Right lobe of liver (tissue), 6 donors: ENCODE results near the gene SOAT1. TPM values are rescaled to one million over a fixed set of nuclear protein-coding genes. Genes with fewer than 3 reads are reported as not detected.

ENCODE experiments used
- ATAC-seq, 4 donors: fragments of 200-7000 bp; cut with Tn5 transposase; one replicate each; pipeline ENCODE4 v1.9.1; 2020; ENCODE audit warnings: mild to moderate bottlenecking in 4 of 4, moderate library complexity in 4 of 4
- DNase-seq, 3 donors: peaks; one replicate each; pipeline ENCODE4 v3.0.0-alpha.2; 2020
- H3K27ac ChIP-seq, 3 donors: fragments of 200-600 bp; one replicate each; pipeline ENCODE4 v1.8.0; 2022
- H3K27me3 ChIP-seq, 2 donors: fragments of 200-600 bp; one replicate each; pipeline ENCODE4 v1.8.0; 2022
- H3K36me3 ChIP-seq, 4 donors: fragments of 200-600 bp; sonication (generic) in 1 of 4; one replicate each; pipeline versions ENCODE4 v1.5.1 to v1.8.0; 2017 to 2022; ENCODE audit warnings: control low read depth in 1 of 4
- H3K4me1 ChIP-seq, 4 donors: fragments of 200-600 bp; sonication (generic) in 1 of 4; one replicate each; pipeline versions ENCODE4 v1.5.1 to v1.8.0; 2017 to 2022; ENCODE audit warnings: control low read depth in 1 of 4
- H3K4me3 ChIP-seq, 3 donors: fragments of 200-600 bp; one replicate each; pipeline ENCODE4 v1.8.0; 2022
- H3K9me3 ChIP-seq, 4 donors: fragments of 200-600 bp; sonication (generic) in 1 of 4; one replicate each; pipeline versions ENCODE4 v1.5.1 to v1.8.0; 2017 to 2022; ENCODE audit warnings: control low read depth in 1 of 4
- POLR2A ChIP-seq: fragments of 450-650 bp; IDR thresholded peaks from one replicate; pipeline ENCODE4 v1.6.1; 2017; ENCODE audit warnings: antibody characterized with exemption, mild to moderate bottlenecking
- WGBS: methylation state at CpG from one replicate; pipeline ENCODE4 v1.1.6; 2018; ENCODE audit warnings: low coverage, low lambda C conversion rate; ENCODE audit not compliant: insufficient coverage; ENCODE audit errors: missing lambda C conversion rate; 5-methylcytosine and 5-hydroxymethylcytosine counted together
- intact Hi-C, 2 donors: fragments of 100-400 bp; cut with DNase I; formaldehyde crosslinking; loops; one replicate each; pipeline versions ENCODE4 v1.11.2 to v1.14.1; 2022
- total RNA-seq, 6 experiments: library from RNA; depleted of rRNA in 2 of 6; stranded (reverse); fragments of >200 nt in 2 of 6; fragmentation: NEBNext Ultra II Directional in 3 of 6; extraction: Animal tissue kit (Norgen Biotek cat#: 25700) in 3 of 6; gene quantifications; one replicate each; pipeline versions ENCODE4 v1.1.0 to v1.2.4, GENCODE V29; 2016 to 2023
- TF ChIP-seq, protein P1 (sequence below), 4 donors: fragments of 200-600 bp in 3 of 4; fragments of 450-650 bp in 1 of 4; IDR thresholded peaks; one replicate each; pipeline versions ENCODE4 v1.5.1 to v1.8.0; 2016 to 2022; ENCODE audit warnings: antibody characterized with exemption in 4 of 4, mild to moderate bottlenecking in 2 of 4
- donor health status: DM: no; HTN: yes; CAD: no.
- donor health status: DM: no; HTN: no; CAD: no.
- donor health status: DM: no; HTN: no; CAD: no.
- donor health status: DM: no; HTN: yes; CAD: no.
- donor health status: DM: no; HTN: yes; CAD: no.

The SOAT1 gene
- total RNA-seq, 6 experiments from 2014 or later, result 5.8 to 20.5 (median 14.3) TPM

DNA sequence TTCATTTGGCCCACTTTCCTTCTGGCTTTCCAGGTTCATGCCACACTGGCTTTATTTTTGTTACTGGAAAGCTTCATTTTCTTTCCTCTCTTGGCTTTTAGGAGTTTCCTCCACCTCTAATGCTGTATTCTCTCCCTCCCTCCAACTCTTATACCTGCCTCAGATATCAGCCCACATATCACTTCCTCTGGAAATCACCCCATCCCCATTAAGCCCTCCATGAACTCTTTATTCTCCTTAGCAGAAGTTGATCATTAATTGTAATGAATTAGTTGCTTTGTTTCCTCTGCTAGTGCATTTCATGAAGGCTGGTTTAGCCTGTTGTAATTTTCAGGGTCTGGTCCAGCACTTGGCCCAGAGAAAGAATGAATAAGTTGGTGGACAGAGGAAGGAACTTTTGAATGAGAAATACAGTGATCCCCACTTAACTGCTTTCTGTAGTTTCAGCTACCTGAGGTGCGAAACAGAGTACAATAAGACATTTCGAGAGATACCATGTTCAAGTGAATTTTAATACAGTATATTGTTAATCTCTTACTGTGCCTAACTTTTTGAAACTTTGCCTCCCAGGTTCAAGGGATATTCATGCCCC is 1.7 kb downstream of the SOAT1 start:
- Histone ChIP-seq H3K9me3 (no peaks in the 10 kb centered on the region), H3K27ac (peak overlapping the region in 2 of 3 donors; percentile 29 to 96), H3K4me3 (peak overlapping the region in 1 of 3 donors; percentile 72), H3K4me1 (peaks cover 0 to 40% (median 14%) of the 10 kb centered on the region in 4 donors), H3K27me3 (no peaks in the 10 kb centered on the region), H3K36me3 (no peaks in the 10 kb centered on the region)
- 90% methylated on average over 2 of the region's 2 CpGs for WGBS
- ATAC-seq, result no peak
- intact Hi-C loops, result loop anchor here in 1 of 2 donors (10.0 kb wide), 1 partner anchor 70 kb away; the partner anchor contains the start of gene AXDND1
- DNase-seq, result no peak
- no peak for TF ChIP-seq POLR2A

DNA sequence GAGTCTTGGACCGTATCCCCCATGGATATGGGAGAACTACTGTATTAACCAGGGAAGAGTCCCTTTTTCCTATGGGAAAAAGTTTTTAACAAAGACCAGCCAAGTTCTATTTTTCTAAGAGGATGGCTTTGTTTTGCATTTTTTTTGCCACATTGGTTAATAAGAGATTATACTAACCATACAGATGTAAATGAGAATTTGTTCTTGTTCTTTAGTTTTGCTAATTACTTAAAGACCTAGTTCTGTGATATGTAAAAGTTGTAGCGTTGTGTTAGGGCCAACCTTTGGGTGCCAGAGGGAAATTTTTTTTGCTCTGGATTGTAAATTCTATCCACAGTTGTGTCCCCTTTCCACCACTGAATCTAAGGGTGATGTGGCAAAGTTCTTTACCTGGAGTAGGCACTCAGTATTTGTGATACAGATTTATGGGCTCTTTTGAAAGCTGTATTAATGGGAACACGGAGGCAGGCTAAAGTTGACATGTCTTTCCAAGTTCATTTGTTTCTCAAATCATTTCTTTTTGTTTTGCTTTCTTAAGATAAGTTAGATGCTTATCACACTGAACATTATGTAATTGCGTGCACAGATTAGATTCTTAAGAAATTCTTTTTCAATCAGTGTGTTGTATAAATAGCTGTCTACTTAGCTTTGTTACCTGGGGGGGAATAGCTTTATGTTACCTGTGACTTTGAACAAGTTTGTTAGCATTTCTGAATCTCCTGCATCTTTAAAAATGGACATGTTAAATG is 2.9 kb downstream of the SOAT1 start:
- WGBS, result 85% methylated on average over 4 of the region's 4 CpGs
- intact Hi-C loops, result loop anchor here in 1 of 2 donors (10.0 kb wide), 1 partner anchor 68 kb away; the partner anchor contains the start of gene AXDND1
- peaks cover 0 to 40% (median 14%) of the 10 kb centered on the region in 4 donors for H3K4me1 ChIP-seq
- no peaks in the 10 kb centered on the region for H3K9me3 ChIP-seq
- no peaks in the 10 kb centered on the region for H3K36me3 ChIP-seq
- no peak for DNase-seq
- no peak for ATAC-seq
- TF ChIP-seq, protein P1, sequence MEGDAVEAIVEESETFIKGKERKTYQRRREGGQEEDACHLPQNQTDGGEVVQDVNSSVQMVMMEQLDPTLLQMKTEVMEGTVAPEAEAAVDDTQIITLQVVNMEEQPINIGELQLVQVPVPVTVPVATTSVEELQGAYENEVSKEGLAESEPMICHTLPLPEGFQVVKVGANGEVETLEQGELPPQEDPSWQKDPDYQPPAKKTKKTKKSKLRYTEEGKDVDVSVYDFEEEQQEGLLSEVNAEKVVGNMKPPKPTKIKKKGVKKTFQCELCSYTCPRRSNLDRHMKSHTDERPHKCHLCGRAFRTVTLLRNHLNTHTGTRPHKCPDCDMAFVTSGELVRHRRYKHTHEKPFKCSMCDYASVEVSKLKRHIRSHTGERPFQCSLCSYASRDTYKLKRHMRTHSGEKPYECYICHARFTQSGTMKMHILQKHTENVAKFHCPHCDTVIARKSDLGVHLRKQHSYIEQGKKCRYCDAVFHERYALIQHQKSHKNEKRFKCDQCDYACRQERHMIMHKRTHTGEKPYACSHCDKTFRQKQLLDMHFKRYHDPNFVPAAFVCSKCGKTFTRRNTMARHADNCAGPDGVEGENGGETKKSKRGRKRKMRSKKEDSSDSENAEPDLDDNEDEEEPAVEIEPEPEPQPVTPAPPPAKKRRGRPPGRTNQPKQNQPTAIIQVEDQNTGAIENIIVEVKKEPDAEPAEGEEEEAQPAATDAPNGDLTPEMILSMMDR (IDR thresholded peaks at IDR 0.05), result no peak
- TF ChIP-seq POLR2A, result no peak
- no peak overlapping the region for H3K27ac ChIP-seq
- H3K4me3 ChIP-seq, result no peak overlapping the region
- no peaks in the 10 kb centered on the region for H3K27me3 ChIP-seq

DNA sequence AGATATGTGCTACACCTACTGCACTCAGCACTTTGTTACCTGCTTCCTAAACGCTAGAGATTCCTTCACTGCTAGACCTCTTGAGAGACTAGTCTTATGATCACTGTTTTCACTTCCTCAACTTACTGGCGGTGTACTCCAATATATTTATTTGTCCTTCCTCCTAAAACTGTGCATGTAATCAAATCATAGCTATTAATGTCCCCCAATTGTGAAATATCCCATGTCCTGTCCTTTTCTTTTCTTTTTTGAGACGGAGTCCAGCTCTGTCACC is 3.4 kb downstream of the SOAT1 start:
- Histone ChIP-seq H3K4me1 (peaks cover 0 to 40% (median 14%) of the 10 kb centered on the region in 4 donors), H3K27me3 (no peaks in the 10 kb centered on the region), H3K9me3 (no peaks in the 10 kb centered on the region), H3K27ac (no peak overlapping the region), H3K36me3 (no peaks in the 10 kb centered on the region), H3K4me3 (no peak overlapping the region)
- 78% methylated on average over 3 of the region's 3 CpGs for WGBS
- TF ChIP-seq, protein P1 (IDR thresholded peaks at IDR 0.05), result no peak
- no peak for TF ChIP-seq POLR2A
- ATAC-seq (no peak), DNase-seq (no peak)
- intact Hi-C loops, result loop anchor here in 1 of 2 donors (10.0 kb wide), 1 partner anchor 68 kb away; the partner anchor contains the start of gene AXDND1

DNA sequence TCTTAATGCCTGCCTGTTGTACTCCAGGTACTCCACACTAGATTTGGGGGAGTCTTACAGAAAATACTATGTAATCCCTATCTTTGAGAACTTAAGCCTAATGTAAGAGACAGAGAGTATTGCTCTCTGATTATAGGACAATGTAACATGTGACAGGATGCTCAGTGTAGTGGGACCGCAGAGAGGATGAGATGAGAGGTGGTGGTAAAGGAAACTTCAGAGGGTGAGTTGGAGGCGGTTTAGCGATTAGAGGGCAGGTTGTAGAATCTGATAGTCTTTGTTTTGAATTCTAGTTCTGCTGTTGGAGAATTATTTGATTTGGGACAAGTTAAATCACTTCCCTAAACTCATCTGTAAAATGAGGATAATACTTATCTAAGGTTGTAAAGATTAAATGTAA is 5.4 kb downstream of the SOAT1 start:
- intact Hi-C loops, result loop anchor here in 1 of 2 donors (10.0 kb wide), 1 partner anchor 66 kb away; the partner anchor contains the start of gene AXDND1
- H3K27ac ChIP-seq, result no peak overlapping the region
- ATAC-seq, result peak in 3 of 4 donors; percentile 17 to 43 (median 40)
- H3K36me3 ChIP-seq, result peaks cover 0 to 5% (median 0%) of the 10 kb centered on the region in 4 donors
- TF ChIP-seq, protein P1 (IDR thresholded peaks at IDR 0.05), result no peak
- TF ChIP-seq POLR2A, result no peak
- H3K27me3 ChIP-seq, result no peaks in the 10 kb centered on the region
- 59% methylated on average over 3 of the region's 3 CpGs for WGBS
- DNase-seq, result no peak
- H3K4me1 ChIP-seq, result peaks cover 0 to 32% (median 11%) of the 10 kb centered on the region in 4 donors
- no peak overlapping the region for H3K4me3 ChIP-seq
- no peaks in the 10 kb centered on the region for H3K9me3 ChIP-seq

DNA sequence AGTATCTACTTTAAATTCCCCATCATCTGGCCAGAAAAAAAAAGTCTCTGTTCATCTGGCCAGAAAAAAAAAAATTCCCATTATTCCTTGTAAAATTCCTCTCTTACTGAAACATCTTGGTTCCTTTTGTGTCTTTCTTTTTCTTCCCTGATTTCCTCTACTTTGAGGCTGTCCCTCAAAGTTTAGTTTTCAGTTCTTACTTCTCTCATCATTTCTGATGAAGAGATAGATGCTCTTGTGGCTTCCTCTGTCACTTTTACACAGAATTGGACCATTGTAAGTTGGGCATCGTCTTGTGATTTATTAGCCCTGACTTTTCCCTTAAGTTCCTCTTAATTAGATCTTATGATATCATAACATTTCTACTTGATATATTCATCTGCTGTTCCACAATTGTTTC is 6.5 kb downstream of the SOAT1 start:
- no peaks in the 10 kb centered on the region for H3K27me3 ChIP-seq
- peaks cover 0 to 7% (median 0%) of the 10 kb centered on the region in 4 donors for H3K36me3 ChIP-seq
- ATAC-seq (no peak), DNase-seq (no peak)
- no peaks in the 10 kb centered on the region for H3K9me3 ChIP-seq
- TF ChIP-seq POLR2A, result no peak
- TF ChIP-seq, protein P1 (IDR thresholded peaks at IDR 0.05), result no peak
- H3K4me1 ChIP-seq, result peaks cover 0 to 26% (median 9%) of the 10 kb centered on the region in 4 donors
- intact Hi-C loops, result no loop called here
- no peak overlapping the region for H3K27ac ChIP-seq
- 71% methylated on average over 1 of the region's 1 CpG for WGBS
- H3K4me3 ChIP-seq, result no peak overlapping the region
